SK-N-SH (cell line): ENCODE measurements around the gene MAN2B1.

Experiments
- EZH2phosphoT487 ChIP-seq: fragments of 200-600 bp; sonication (generic); IDR thresholded peaks from 2 replicates; pipeline ENCODE4 v1.6.1; 2017; ENCODE audit warnings: low read depth, mixed run types, mild to moderate bottlenecking, antibody characterized with exemption, moderate library complexity, borderline replicate concordance
- FOXM1 ChIP-seq: IDR thresholded peaks from 2 replicates; pipeline ENCODE4 v1.4.0; 2012; ENCODE audit warnings: low read depth, mild to moderate bottlenecking
- GATA2 ChIP-seq: sonication (generic); formaldehyde crosslinking; IDR thresholded peaks from 2 replicates; pipeline ENCODE4 v1.5.0; 2020; ENCODE audit warnings: mild to moderate bottlenecking, missing genetic modification reagents
- JUND ChIP-seq: IDR thresholded peaks from 2 replicates; pipeline ENCODE4 v1.4.0; 2012
- MXI1 ChIP-seq: IDR thresholded peaks from 2 replicates; pipeline ENCODE4 v1.6.1; 2012; ENCODE audit warnings: mild to moderate bottlenecking, low read depth, low read length, improper control_type of control experiment
- NRF1 ChIP-seq: IDR thresholded peaks from 2 replicates; pipeline ENCODE4 v1.6.1; 2012; ENCODE audit warnings: low read depth, mild to moderate bottlenecking, low read length
- POLR2AphosphoS5 ChIP-seq: IDR thresholded peaks from 2 replicates; pipeline ENCODE4 v1.6.1; 2012; ENCODE audit warnings: low read depth, low read length
- RAD21 ChIP-seq: IDR thresholded peaks from 2 replicates; pipeline ENCODE4 v1.6.1; 2012; ENCODE audit warnings: mild to moderate bottlenecking, low read length
- RCOR1 ChIP-seq: fragments of 150-350 bp; IDR thresholded peaks from 2 replicates; pipeline ENCODE4 v1.6.1; 2017; ENCODE audit warnings: antibody characterized with exemption, low read length
- SIN3A ChIP-seq: IDR thresholded peaks from 2 replicates; pipeline ENCODE4 v1.6.1; 2012; ENCODE audit warnings: low read depth, mild to moderate bottlenecking, low read length, moderate library complexity, borderline replicate concordance
- TAF1 ChIP-seq: IDR thresholded peaks from 2 replicates; pipeline ENCODE4 v1.6.1; 2012; ENCODE audit warnings: low read depth, mild to moderate bottlenecking, low read length, moderate library complexity, borderline replicate concordance
- YY1 ChIP-seq: IDR thresholded peaks from 2 replicates; pipeline ENCODE4 v1.4.0; 2012; ENCODE audit warnings: low read depth, mild to moderate bottlenecking
- TF ChIP-seq, protein P1 (sequence below): fragments of 200-600 bp; sonication (generic); IDR thresholded peaks from 2 replicates; pipeline ENCODE4 v1.6.1; 2017; ENCODE audit warnings: antibody characterized with exemption, mild to moderate bottlenecking, moderate library complexity
- TF ChIP-seq, protein P2 (sequence below): fragments of 150-350 bp; IDR thresholded peaks from 2 replicates; pipeline ENCODE4 v1.6.1; 2017; ENCODE audit warnings: antibody characterized with exemption, low read length, low read depth, borderline replicate concordance

DNA sequence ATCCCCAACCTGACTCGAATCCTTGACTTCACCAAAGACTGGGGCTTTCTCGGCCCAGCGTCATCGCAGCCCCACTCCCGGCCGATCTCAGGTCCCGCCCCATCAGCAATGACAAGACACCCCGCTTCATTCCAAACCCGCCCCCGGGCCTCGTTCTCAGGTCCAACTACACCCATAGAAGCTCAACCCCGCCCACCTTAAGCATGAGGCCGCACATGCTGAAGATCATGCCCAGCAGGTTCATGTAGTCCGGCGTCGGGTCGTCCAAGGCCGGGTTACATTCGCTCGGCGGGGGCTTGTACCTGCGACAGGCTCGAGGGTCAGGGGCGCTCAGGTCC is 2.4 kb upstream of the MAN2B1 start:
- TF ChIP-seq POLR2AphosphoS5 (no peak), RCOR1 (no peak), NRF1 (no peak), MXI1 (no peak), FOXM1 (no peak), RAD21 (no peak), SIN3A (no peak), JUND (no peak), GATA2 (no peak), EZH2phosphoT487 (no peak), TAF1 (no peak), YY1 (no peak)
- TF ChIP-seq, protein P1, sequence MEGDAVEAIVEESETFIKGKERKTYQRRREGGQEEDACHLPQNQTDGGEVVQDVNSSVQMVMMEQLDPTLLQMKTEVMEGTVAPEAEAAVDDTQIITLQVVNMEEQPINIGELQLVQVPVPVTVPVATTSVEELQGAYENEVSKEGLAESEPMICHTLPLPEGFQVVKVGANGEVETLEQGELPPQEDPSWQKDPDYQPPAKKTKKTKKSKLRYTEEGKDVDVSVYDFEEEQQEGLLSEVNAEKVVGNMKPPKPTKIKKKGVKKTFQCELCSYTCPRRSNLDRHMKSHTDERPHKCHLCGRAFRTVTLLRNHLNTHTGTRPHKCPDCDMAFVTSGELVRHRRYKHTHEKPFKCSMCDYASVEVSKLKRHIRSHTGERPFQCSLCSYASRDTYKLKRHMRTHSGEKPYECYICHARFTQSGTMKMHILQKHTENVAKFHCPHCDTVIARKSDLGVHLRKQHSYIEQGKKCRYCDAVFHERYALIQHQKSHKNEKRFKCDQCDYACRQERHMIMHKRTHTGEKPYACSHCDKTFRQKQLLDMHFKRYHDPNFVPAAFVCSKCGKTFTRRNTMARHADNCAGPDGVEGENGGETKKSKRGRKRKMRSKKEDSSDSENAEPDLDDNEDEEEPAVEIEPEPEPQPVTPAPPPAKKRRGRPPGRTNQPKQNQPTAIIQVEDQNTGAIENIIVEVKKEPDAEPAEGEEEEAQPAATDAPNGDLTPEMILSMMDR, result no peak
- TF ChIP-seq, protein P2, sequence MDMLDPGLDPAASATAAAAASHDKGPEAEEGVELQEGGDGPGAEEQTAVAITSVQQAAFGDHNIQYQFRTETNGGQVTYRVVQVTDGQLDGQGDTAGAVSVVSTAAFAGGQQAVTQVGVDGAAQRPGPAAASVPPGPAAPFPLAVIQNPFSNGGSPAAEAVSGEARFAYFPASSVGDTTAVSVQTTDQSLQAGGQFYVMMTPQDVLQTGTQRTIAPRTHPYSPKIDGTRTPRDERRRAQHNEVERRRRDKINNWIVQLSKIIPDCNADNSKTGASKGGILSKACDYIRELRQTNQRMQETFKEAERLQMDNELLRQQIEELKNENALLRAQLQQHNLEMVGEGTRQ, result no peak
